K562 (cell line): ENCODE measurements around the gene MALAT1. TPM values are rescaled to one million over a fixed set of nuclear protein-coding genes. Genes with fewer than 3 reads are reported as not detected.

ENCODE experiments used
- E2F6 ChIP-seq, 2 experiments: IDR thresholded peaks; 2 replicates each; pipeline ENCODE4 v1.6.1; 2011; ENCODE audit warnings: borderline replicate concordance in 1 of 2, control low read depth in 1 of 2, low read depth in 1 of 2, low read length in 1 of 2, mild to moderate bottlenecking in 1 of 2, mixed read lengths in 1 of 2, moderate library complexity in 1 of 2; ENCODE audit not compliant: insufficient read depth in 1 of 2, insufficient read length in 1 of 2, poor library complexity in 1 of 2, severe bottlenecking in 1 of 2; ENCODE audit errors: extremely low read depth in 1 of 2
- EGR1 ChIP-seq: fragments of 450-650 bp; conservative IDR thresholded peaks from 2 replicates; pipeline ENCODE4 v1.6.1; 2017; ENCODE audit warnings: mild to moderate bottlenecking
- GABPA ChIP-seq: fragments of 200-800 bp; sonication (Bioruptor generic); conservative IDR thresholded peaks from 2 replicates; pipeline ENCODE4 v1.6.1; 2016; ENCODE audit warnings: low read depth, missing genetic modification characterization, missing compliant biosample characterization
- KLF13 ChIP-seq: fragments of 450-650 bp; IDR thresholded peaks from 2 replicates; pipeline ENCODE4 v1.6.1; 2016; ENCODE audit warnings: missing genetic modification characterization, low read depth, mild to moderate bottlenecking, missing compliant biosample characterization, moderate library complexity, borderline replicate concordance
- MGA ChIP-seq: fragments of 450-650 bp; IDR thresholded peaks from 2 replicates; pipeline ENCODE4 v1.6.1; 2016; ENCODE audit warnings: mild to moderate bottlenecking, moderate library complexity
- MIER1 ChIP-seq: fragments of 450-650 bp; IDR thresholded peaks from 2 replicates; pipeline ENCODE4 v1.6.1; 2016; ENCODE audit warnings: antibody characterized with exemption, mild to moderate bottlenecking, low read depth
- PHF21A ChIP-seq: fragments of 450-650 bp; IDR thresholded peaks from 2 replicates; pipeline ENCODE4 v1.6.1; 2017; ENCODE audit warnings: low read depth, borderline replicate concordance
- POLR2B ChIP-seq: fragments of 450-650 bp; IDR thresholded peaks from 2 replicates; pipeline ENCODE4 v1.6.1; 2018; ENCODE audit warnings: low read depth; ENCODE audit not compliant: partially characterized antibody
- SNAPC5 ChIP-seq: fragments of 250-450 bp; sonication (Bioruptor Pico); IDR thresholded peaks from 2 replicates; pipeline ENCODE4 v1.8.0; 2021; ENCODE audit warnings: moderate library complexity, mild to moderate bottlenecking, inconsistent platforms
- ZNF140 ChIP-seq: fragments of 250-450 bp; sonication (Bioruptor Pico); IDR thresholded peaks from 2 replicates; pipeline ENCODE4 v1.8.0; 2021; ENCODE audit warnings: moderate library complexity, mild to moderate bottlenecking, inconsistent platforms
- ZNF239 ChIP-seq: fragments of 250-450 bp; sonication (Bioruptor Pico); IDR thresholded peaks from 2 replicates; pipeline ENCODE4 v1.4.0; 2020; ENCODE audit warnings: mild to moderate bottlenecking
- polyA plus RNA-seq, 8 experiments: library from polyadenylated mRNA; depleted of rRNA in 4 of 8; stranded (reverse) in 5 of 8; unstranded in 3 of 8; fragments of >200 nt; fragmentation: Nextera tagmentation in 2 of 8; fragmentation: Illumina TruSeq in 1 of 8; extraction: Ambion mirVana in 2 of 8; extraction: Trizol in 1 of 8; gene quantifications; 2 replicates each; pipeline versions ENCODE4 v1.2.1 to v1.2.3, GENCODE V29; 2011 to 2014; ENCODE audit warnings: inconsistent platforms in 1 of 8, missing spikeins in 1 of 8
- total RNA-seq, 7 experiments: library from RNA; depleted of rRNA in 6 of 7; stranded (reverse); fragments of >200 nt in 6 of 7; fragmentation: Illumina TruSeq in 2 of 7; extraction: Trizol in 2 of 7; gene quantifications; 2 replicates each; pipeline versions ENCODE4 v1.2.1 to v1.2.3, GENCODE V29; 2011 to 2021; ENCODE audit warnings: low replicate concordance in 1 of 7

Gene MALAT1
- total and polyA plus RNA-seq, 9 of the 15 experiments (the other 6 are each of a cell fraction or from before 2014, with no cell fraction given), result 363 to 8,715 (median 2,351) TPM

- TF ChIP-seq SNAPC5 (CRISPR knock-in tag), result no peak
- TF ChIP-seq EGR1, result no peak
- no peak for TF ChIP-seq ZNF239 (CRISPR knock-in tag)
- TF ChIP-seq MGA, result peak; percentile 39; the same call in 1 of the 2 replicates
- TF ChIP-seq MIER1, result no peak
- TF ChIP-seq KLF13 (tag), result no peak
- no peak for TF ChIP-seq PHF21A
- TF ChIP-seq POLR2B, result no peak
- no peak for TF ChIP-seq ZNF140 (CRISPR knock-in tag)
- no peak for TF ChIP-seq GABPA
- TF ChIP-seq E2F6 (IDR thresholded peaks at IDR 0.05; ENCODE audit: borderline replicate concordance in 1 of 2, extremely low read depth in 1 of 2, insufficient read depth in 1 of 2, insufficient read length in 1 of 2, low read depth in 1 of 2, low read length in 1 of 2, poor library complexity in 1 of 2, severe bottlenecking in 1 of 2), result peak in 1 of 2 experiments; percentile 12
Observed at GRCh38 chr11:65496304-65497140, 2.3 kb upstream of the MALAT1 start (continued).
